Measurements from ENCODE around the gene PSTPIP2.
"Not testable (repeated sequence)": the region's sequence is repeated elsewhere in the genome, so short reads cannot be mapped to it uniquely, and the experiment has no call there.

Gene PSTPIP2

DNA sequence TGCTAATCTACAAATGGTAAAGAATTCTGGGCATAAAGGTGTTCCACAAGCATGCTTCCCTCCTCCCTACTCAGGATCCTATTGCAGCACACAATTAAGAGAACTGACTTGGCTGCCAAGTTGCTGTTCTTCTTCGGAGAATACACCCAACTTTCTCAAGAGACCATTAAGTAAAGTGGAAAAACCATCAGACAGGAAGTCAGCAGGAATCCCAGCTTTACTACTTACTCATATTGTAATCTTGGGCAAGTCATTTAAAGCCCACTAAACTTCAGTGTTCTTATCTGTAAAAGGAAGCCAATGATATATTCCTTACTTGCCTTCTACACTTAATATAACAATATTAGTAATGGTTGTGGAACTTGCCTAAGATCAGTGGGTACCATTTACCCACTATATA, 37.8 kb downstream of the PSTPIP2 start:
- no peak for DNase-seq

DNA sequence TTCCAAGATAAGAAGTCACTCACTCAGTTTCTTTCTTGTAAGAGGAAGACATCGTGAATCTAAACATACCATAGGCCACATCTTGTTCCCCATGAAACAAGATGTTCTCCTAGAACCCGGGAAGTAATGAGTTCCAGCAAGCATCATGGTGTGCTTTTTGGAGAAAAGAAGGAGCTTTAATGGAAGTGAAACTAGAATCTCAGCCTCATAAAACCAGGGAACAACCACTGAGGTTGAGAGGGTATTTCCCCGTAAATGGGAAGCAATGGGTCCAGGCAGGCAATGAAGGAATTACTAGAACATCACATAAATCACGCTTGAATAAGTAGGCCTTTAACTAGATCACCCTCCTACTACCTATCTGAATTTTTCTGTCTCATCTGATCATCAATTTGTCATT, 40.3 kb downstream of the PSTPIP2 start:
- DNase-seq: no peak

DNA sequence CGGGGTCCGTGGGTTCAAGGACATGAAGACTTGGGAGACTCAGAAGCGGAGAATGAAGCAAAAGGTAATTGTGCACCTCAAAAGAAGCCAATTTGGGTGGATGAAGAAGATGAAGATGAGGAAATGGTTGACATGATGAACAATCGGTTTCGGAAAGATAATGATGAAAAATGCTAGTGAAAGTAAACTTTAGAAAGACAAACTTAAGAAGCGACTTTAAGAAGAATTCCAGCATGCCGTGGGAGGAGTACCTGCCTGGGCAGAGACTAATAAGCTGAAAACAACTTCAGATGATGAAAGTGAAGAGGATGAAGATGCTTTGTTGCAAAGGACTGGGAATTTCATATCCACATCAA, 43.5 kb downstream of the PSTPIP2 start:
- DNase-seq: no peak

DNA sequence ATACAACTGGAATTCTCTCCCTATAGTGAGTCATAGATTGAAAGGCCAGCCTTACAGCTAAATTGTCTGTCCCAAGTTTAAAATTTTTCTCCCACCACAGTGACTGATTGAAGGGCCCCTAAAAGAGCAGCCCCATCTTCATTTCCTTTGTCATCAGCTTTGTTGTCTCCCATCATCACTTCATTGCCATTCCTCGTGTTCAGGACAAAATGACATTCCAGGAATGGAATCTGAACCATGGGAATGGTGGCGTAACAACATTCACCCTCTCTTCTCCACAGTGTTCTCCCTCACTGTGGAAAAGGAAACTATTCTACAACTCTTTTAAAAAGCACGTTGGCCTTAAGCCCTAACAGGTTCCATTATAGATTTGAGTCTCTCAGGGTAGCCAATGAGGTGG, 52.1 kb downstream of the PSTPIP2 start:
- DNase-seq: no peak

DNA sequence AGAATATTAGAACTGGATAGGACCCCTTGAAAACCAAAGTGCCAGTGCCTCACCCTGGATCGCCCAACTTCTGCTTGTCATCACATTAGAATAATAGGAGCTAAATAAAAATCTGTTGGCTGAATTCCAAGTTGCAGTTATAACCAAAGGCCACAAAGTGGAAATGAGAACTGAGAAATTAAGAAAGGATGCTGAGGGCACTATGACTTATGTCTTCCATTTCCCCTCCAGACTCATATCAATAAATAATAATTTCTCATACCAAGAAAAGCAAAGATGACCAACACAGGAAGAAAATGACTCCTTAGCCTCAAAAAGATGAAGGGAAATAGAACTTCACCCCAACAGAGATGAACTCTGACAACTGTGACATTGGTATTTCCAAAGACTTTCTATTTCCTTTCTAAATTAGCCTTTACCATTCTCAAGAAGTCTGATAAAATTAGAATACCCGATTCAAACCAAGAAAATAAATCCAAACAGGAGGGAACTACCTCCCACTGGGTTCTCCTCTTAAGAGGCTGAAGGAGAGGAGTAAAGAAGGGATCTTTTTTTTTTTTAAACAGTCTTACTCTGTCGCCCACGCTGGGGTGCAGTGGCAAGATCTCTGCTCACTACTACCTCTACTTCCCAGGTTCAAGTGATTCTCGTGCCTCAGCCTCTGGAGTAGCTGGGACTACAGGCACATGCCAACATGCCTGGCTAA, 58.4 kb downstream of the PSTPIP2 start:
- DNase-seq: no peak

DNA sequence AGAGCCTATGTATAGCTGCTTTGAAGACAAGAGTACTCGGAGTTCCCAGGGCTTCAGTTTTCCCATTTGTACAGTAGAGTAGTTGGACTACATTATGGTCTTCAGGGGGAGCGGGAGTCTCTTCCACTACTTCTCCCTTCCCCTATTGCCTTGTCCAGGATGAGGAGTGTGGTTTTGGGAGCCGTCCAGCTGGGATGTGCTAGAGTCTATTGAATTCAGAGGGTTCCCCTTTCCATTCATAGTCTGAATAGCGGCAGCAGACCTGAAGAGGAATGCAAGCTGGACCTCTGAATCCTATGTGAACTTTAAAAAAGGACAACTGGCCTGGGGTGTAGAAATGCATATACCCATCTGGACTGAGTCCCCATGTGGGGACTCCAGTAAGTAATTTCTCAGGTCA, 61.4 kb downstream of the PSTPIP2 start:
- no peak for DNase-seq

DNA sequence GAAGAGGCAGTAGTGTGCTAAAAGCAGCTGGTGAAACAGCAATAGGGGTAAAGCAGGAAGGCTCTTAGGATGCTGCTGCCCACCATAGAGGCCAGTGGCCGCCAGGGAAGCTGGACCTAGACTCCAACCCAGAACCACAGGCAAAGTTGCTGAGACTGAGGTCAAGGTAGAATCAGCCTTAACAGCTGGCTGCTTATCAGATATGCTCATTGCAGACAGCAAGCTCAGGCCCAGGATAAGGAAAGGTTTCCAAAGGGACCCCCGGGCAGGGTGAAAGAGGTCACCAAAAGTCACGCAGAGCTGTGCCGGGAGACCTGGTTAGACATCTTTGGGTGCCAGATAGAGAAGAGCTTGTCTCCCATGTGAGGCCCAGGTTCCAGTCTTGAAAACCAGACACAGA, 62.0 kb downstream of the PSTPIP2 start:
- no peak for DNase-seq

DNA sequence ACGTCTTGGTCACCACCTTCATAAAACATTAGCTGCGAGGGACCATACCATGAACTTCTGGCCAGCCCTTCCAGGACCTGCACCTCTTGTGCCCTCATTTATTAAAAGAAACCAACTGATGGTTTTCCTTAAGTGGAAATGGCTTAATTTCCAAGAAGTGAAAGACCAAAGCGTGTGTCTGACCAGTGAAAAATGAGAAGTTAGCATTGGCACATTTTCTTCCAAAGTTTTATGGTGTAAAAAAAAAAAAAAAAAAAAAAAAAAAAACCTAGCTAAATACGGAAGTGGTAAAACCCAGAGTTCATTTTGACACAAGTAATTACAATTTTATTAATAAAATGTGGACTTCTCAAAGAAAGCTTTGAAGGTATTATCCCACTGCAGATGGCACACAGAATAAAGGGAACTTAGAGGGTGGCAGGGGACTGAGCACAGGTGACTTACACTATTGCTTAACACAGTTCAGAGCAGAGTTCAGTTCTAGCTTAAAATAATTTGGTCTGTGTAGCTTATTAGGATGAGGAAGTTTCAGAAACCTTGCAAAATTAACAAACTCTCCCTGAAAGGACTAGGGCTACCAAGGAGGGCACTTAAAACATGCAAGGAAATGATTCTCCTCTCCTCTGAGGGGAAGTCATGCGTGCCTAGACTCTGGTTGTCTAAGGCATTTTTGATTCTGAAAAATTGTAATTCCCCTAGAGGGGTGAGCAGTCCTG, 62.8 kb downstream of the PSTPIP2 start:
- DNase-seq: no peak

DNA sequence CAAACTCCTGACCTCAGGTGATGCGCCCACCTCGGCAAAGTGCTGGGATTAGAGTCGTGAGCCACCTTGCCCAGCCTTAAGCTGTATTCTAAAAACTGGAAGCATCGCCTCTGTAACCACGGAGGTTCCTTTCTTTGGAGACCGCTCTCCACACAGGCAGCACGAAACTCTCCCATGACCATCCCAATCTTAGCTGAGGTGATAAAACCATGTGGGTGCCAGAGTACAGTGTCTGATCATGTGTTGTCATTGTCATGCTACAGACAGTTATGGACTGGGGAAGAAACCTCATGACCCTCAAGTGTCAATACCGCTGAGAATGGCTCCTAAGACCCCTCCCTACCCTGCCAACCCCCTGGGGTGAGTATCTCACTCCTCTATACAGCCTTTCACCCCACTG, 63.5 kb downstream of the PSTPIP2 start:
- no peak for DNase-seq

DNA sequence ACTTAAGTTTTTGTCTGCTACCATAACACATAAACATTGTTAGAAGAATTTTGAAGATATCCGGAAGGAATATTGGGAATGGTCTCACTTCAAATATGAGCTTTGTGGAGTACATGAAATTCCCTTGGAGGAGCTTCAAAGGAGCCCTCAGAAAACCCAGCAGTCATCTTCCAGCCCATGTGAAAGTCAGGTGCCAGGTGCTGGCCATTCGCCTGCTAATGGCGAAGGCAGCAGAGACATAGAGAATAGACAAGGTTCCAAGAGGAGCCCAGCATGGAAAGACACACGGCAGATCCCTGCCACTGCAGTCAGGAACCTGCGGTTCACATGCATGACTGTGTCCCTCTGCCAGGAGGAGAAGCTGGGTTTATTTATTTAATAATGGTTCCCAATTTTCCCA, 64.9 kb downstream of the PSTPIP2 start:
- no peak for DNase-seq

DNA sequence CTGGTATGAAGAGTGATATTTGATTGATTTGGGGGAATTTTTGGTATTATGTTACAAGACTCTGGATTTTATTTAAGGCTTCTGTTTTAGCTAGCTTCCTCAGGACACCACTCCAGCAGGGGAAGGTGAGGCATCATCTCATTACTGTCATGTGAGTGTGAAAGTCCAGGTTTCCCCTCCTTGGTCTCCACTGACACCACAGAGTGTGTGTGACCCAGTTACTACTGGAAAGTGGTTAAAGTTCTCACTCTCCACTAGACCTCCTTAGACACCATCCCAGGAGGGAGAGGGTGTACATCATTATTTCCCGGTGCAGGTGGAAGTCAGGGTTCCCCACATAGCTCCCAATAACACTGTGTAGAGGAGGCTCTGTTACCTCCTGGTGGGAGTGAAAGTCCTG, 69.1 kb downstream of the PSTPIP2 start:
- no peak for DNase-seq

DNA sequence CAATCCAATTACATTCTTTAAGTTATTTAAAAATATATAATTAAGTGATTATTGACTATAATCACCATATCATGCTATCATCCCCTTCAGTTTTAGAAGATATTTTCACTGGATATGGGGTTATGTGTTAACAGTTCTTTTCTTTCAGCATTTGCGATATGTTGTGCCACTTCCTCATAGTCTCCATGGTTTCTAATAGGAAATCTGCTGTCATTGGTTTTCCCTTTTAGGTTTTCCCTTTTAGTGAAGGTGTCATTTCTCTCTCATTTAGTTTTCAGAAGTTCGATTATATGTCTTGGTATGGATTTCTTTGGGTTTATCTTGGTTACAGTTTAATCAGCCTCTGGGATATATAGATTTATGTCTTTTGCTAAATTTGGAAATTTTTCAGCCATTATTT, 70.2 kb downstream of the PSTPIP2 start:
- no peak for DNase-seq

DNA sequence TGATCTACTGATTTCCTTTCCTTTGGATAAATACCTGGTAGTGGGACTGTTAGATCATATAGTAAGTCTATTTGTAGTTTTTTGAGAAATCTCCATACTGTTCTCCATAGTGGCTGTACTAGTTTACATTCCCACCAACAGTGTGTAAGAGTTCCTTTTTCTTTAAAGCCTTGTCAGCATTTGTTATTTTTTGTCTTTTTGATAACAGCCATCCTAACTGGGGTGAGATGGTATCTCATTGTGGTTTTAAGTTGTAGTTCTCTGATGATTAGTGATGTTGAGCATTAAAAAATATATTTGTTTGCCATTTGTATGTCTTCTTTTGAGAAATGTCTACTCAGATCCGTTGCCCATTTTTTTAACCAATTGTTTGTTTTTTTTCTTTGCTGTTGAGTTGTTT, 71.0 kb downstream of the PSTPIP2 start:
- no peak for DNase-seq

DNA sequence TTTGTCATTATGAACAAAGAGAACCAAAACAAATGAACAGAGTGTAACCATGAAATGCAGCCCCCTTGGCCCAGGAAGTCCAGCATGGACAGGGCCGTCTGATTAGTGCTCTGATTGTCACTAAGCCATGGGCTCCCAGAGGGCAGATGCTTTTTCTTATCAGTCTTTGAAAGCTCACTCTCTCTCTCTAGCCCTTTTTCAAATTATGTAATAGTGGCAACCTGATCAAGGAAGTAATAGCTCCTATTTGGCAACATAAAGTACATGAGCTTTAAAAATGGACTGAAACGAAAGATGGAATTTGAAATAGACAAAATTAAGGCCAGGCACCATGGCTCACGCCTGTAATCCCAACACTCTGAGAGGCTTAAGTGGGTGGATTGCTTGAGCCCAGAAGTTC, 72.5 kb downstream of the PSTPIP2 start:
- DNase-seq: no peak

DNA sequence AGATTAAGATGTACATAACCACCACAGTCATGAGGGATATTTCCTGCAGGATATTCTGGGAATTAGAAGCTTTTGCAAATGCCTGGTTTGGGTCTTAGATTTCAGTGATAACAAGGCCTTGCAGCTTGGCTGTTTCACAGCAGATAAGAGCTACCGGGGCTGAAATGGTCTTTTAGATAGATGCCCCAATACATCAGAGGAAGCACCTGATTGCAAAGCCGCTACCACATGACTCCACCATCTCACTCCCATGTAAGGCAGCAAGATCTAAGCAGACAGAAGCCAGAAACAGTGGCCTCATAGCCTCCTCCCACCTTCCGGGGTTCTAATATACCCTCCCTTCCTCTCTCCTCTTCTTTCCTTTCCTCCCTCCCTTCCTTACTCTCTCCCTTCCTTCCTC, 73.8 kb downstream of the PSTPIP2 start:
- DNase-seq: no peak

DNA sequence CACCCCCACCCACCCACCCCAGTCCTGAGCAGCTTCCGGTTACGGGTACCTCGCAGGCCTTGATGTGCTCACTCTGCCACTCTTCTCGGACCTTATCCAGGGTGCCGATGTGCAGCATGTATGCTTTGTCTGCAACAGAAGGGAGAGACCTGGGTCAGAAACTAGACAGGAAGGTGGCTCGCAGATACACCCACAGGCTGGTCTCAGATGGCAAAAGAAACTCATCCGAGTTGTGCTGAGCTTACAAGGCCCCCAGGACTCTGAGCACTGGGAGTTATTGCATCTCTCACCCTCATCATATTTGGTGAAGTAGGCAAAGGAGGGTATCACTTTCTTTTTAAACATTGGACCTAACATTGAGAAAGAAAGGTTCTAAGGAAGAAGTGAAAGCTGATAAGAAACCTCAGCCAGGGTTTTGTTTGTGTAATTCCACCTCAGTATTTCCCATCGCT, 74.3 kb downstream of the PSTPIP2 start:
- no peak for DNase-seq

DNA sequence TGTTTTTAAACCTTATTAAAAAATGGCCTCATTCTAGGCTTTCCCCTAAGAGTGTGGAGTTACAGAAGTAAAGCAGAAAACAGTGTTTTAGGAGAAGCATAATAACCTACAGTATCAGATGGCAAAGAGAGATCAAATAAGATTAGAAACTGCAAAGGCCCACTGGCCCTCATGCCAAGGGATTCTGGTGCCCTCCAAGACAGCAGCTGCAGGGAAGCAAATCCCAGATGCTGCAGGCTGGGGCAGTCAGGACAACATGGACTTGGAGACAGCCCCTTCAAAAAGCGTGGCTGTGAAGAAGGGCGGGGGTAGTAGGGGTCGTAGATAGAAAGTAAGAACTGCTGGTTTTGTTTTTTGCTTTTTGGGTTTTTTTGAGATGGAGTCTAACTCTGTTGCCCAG, 76.6 kb downstream of the PSTPIP2 start:
- DNase-seq: no peak

DNA sequence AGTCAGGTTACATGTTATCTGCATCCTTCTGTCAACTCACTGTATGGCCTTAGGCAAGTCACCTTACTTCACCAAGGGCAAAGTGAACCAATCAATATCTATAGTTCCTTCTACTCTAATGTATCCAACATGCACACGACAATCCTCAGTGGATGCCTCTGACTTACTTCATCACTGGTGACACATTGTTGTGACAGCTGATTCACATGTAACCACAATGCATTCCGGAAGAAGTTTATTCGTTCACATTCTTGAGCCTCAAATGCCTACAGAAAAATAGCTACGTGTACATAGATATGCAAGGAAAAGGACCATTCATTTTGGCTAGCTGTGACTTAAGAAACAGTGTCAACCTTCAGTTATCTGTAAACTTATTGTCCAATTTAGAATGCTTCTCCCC, 78.6 kb downstream of the PSTPIP2 start:
- DNase-seq: no peak

DNA sequence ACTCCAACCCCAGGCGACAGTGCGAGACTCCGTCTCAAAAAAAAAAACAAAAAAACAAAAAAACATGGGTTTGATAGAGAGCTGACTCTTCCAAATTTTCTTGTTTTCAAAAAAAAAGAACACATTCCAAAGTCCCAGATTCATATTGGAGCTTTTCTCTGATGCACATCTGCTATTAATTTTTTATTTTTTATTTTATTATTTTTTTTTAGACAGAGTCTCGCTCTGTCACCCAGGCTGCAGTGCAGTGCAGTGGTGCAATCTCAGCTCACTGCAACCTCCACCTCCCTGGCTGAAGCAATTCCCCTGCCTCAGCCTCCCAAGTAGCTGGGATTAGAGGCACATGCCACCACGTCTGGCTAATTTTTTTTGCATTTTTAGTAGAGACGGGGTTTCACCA, 79.5 kb downstream of the PSTPIP2 start:
- not testable (repeated sequence) for DNase-seq

DNA sequence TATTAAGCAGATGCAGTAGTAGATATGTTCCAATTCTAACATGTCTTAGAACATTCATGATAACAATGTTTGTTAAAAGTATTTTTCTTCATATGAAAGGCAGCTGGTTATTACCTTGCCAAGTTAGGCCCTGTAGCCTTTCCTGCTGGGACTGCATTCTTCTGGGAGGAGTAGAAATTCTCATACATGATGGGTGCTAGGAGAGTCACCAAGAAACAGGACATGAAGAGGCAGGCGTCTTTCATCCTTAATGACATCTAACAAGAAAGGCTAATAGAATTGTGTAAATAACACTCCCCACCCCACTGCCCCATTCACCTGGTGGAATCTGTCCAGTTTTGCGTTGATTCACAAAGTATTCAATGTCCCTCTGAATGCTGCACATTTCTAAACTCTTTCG, 80.3 kb downstream of the PSTPIP2 start:
- DNase-seq: no peak

DNA sequence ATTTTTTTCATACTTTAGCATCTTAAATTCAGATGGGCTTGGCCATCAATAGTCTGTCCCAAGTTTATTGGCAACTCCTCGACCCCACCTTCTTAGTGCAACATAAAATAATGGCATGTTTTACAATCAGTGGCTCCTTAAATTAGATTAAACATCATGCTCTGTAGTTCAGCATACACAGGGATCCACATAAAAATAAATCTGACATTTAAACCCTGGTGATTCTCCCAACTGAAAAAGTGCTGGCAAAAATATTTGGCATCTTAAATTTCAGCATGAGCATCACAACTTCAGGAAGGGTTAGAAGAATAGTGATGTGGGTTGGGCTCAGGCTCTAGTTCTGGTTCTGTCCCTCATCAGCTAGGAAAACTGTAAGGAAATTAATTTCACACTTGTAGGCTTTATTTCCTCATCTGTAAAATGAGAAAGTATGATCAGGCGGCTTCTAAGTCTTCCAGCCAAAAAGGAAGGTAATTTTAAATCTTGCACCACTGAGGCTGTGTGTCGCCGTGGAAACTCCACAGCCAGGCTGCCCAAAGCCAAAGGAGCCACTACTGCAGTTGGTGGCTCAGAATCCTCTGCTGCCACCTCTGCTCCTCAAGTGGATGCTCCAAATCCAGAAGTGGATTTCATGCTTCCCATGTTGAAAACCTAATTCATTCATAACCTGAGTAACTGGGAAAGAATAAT, 87.4 kb downstream of the PSTPIP2 start:
- DNase-seq: no peak

DNA sequence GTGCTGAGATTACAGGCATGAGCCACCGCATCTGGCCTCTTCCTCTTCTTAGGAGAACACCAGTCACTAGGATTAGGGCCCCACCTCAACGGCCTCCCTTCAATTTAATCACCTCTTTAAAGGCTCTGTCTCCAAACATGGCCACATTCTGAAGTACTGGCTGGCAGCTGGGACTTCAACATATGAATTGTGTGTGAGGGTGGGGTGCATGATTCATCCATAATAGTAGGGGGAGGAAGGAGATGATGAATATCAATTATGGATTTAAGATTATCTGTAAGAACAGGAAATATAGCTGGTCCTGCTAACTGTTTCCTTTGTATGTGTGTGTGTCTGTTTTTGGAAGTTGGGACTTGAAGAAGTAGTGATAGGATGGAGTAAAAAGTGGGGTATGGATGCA, 90.2 kb downstream of the PSTPIP2 start:
- DNase-seq: no peak

DNA sequence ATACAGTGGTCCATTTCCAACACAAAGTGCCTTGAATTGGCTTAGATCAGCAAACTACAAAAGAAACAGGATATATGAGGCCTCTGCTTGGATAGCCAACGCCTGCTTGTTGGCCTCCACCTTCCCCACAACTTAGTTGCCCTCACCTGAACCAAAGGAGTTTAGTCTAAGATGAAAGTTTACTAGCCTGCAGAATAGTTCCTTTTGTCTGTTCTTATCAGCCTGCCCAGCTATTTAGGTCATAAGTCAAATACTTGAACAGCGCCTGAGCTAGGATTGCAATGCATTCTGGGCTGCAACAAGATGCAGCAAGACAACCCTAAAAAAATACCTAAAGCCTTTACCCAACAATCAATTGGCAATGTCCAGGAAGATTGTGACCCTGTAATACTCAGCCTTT, 91.8 kb downstream of the PSTPIP2 start:
- no peak for DNase-seq

DNA sequence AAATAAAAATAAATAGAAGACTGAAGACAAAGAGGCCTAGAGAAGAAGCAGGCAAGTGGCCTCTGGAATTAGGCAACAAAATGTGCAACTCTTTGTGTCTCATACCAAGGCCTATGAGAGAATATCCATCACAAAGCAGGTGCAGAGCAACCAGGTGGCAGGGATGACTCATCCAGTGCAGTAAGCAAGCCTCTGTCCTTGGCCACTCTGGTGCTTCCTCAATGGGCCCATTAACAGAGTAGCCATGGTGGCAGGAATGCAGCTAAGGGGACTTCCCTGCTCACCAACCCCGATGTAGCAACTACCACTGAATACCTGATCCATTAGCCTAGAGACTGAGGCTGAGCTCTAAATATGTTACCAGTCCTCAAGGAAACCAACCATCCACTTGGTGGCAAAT, 94.0 kb downstream of the PSTPIP2 start:
- no peak for DNase-seq
